Fibroblast of skin of left quadriceps (primary cell): ENCODE measurements around the gene EVPLL.
"Not testable (repeated sequence)": the region's sequence is repeated elsewhere in the genome, so short reads cannot be mapped to it uniquely, and the experiment has no call there.

Experiments used
- DNase-seq, 2 experiments: peaks; one replicate each; pipeline ENCODE4 v3.0.0-alpha.2; 2013; ENCODE audit warnings: low read depth in 2 of 2

Gene EVPLL

DNA sequence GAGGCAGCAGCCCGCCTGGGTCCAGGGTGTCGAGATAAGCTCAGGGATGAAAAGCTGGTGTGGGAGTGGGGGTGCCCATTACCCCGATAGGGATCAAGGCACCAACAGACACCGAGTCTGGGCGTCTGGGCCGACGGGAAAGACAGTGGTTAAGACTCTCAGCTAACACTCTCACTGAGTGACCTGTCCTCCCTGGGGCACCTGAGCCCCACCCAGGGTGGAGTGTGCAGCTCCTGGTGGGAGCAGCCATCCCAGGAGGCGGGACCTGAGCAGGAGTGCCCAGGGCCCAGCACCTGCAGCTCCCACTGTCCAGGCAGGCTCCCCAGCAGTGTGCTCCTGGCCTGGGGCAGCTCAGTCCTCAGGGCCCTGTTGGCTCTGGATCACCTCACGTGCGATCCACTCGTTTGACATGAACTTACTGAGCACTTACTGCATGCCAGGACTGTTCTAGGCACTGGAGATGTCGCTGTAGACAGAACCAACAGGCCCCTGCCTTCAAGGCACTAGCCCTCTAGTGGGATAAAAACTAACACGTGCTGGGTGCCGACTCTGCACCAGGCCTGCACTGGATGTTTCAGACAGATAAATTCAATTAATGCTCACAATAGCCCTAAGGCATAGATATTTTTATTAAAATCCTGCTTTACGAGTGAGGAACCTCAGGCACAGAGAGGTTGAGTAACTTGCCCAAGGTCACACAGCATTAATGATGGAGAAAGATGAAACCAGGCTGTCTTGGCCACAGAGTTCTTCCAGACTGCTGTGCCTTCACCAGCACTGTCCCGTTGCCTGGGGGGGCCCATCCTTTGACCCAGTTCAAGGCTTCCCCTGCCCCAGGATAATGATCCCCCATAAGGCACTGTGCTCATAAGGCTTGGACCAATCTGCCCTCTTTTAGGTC, 1.9 kb downstream of the EVPLL start:
- no peak for DNase-seq

DNA sequence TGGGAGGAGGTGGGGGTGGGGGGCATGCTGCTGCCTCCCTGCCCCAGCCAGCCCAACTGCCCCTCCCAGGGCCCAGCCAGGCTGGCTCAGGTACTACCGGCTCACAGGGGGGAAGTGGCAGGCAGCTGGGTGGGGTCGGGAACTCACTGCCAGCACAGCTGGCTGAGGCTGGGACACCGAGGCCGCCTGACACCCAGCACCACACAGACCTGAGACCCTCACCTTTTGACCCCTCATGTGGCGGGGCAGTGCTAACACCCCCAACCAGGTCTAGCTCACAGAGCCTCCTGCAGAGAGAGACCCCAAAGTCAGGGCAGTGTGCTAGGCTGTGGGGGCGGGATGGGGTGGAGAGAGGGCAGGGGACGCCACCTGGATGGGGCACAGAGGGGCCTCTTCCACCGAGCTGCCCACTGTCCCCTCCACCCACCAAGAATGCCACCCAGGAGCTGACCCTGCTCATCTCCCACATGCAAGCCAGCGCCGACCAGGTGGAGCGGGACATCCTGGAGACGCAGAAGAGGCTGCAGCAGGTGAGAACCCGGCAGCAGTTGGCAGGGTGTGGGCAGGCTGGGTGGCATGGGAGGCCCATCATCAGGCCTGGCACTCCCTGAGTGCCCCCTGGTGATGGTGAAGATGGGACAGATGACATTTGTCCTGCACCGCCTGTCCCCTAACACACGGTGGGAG, 3.0 kb downstream of the EVPLL start:
- no peak for DNase-seq

DNA sequence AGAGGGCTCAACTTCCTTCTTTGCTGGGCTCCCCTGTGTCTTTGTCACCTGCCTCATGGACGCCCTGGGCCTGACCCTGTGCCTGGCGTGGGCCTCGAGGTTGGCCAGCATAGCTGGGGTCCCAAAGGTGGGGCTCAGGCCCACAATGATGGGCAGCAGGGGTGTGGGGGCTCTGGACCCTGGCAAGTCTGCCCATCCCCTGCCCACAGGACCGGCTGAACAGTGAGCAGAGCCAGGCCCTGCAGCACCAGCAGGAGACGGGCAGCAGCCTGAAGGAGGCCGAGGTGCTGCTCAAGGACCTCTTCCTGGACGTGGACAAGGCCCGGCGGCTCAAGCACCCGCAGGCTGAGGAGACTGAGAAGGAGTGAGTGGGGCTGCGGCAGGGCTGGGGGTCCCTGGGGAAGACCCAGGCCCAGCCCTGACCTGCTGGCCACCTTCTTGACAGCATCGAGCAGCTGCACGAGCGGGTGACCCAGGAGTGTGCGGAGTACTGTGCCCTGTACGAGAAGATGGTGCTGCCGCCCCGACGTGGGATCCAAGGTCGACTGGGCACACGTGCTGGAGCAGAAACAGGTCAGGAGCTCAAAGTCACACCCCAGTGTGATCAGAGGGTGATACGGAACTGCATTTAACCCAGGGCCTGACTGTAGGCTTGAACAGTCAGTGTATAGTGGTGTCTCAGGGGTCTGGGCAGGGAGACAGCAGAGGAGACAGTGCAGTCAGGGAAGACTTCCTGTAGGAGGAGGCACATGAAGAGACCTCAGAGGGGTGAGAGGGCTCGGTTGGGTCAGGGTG, 3.8 kb downstream of the EVPLL start:
- no peak for DNase-seq

- DNase-seq, result no peak
These were observed 4.3 kb downstream of the EVPLL start for GRCh38 chr17:18381953-18382245.

DNA sequence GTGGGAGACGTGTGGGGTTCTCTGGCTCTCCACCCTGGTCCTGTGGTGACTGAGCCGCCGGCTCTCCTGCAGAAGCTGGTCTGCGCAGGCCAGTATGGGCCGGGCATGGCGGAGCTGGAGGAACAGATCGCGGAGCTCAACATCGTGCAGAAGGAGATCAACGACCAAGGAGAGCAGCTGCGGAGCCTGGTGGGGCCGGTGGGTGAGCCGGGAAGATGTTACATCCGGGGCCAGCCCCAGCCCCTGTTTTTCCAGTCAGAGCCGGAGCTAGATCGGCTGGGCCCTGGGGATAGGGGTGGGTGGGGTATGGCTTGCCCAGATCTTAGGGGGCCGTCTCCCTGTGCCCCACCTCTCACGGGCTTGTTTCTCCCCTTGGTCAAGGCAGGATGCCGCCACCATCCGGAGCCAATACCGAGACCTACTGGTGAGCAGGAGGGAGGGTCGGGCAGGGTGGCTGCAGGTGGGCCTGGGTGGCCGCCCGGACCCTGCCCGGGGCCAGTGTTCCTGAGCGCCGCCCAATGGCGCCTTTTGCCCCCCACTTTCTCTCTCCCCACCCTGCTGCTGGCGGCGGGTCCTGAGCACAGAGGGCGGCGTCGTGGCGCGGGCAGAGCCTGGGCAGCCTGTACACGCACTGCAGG, 5.0 kb downstream of the EVPLL start:
- no peak for DNase-seq

GRCh38 chr17:18383079-18383481, 5.5 kb downstream of the EVPLL start:
- not testable (repeated sequence) for DNase-seq

GRCh38 chr17:18384271-18384670, 6.7 kb downstream of the EVPLL start:
- not testable (repeated sequence) for DNase-seq

DNA sequence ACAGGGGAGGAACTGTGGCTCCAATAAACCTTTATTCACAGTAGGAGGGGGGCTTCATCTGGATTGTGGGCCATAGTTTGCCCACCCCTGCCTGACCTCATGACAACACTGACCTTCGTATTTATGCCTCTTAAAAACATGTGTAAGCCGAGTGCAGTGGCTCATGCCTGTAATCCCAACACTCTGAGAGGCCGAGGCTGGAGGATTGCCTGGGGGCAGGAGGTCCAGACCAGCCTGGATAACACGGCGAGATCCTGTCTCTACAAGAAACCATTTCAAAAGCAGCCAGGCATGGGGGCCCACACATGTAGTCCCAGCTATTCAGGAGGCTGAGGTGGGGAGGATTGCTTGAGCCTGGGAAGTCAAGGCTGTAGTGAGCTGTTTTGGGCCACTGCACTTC, 10.0 kb downstream of the EVPLL start:
- not testable (repeated sequence) for DNase-seq

GRCh38 chr17:18388266-18388665, 10.7 kb downstream of the EVPLL start:
- DNase-seq, result not testable (repeated sequence)

GRCh38 chr17:18388728-18389127, 11.2 kb downstream of the EVPLL start:
- not testable (repeated sequence) for DNase-seq

GRCh38 chr17:18401872-18402590, 24.5 kb downstream of the EVPLL start:
- DNase-seq, result not testable (repeated sequence)

DNA sequence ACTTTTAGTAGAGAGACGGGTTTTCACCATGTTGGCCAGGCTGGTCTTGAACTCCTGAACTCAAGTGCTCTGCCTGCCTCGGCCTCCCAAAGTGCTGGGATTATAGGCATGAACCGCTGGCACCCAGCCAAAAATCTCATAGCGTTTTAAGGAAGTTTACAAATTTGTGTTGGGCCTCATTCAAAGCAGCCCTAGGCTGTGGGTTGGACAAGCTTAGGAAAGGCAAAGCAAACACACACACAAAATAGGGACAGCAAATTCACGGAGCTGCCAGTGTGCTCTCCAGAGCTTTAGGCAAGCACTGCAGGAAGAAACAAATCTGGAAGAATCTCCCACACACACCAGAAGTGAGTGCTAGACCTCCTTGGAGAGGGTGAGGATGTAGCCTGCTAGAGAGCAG, 25.6 kb downstream of the EVPLL start:
- not testable (repeated sequence) for DNase-seq

DNA sequence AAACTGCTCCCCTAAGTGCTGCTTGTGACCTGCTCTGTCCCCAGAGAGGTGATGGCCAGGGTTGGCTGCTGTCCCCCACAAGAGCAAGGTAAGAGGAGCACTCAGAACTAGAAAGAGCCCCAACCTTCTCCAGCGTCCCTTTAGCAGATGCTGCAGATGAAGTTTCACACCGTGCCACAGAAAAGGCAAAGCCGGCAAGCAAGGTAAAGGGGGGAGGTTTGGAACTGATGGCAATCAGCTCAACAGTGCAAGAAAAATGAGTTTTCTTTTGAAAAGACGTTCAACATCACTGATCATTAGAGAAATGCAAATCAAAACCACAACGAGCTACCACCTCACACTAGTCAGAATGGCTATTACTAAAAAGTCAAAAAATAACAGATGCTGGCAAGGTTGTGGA, 26.0 kb downstream of the EVPLL start:
- not testable (repeated sequence) for DNase-seq

DNA sequence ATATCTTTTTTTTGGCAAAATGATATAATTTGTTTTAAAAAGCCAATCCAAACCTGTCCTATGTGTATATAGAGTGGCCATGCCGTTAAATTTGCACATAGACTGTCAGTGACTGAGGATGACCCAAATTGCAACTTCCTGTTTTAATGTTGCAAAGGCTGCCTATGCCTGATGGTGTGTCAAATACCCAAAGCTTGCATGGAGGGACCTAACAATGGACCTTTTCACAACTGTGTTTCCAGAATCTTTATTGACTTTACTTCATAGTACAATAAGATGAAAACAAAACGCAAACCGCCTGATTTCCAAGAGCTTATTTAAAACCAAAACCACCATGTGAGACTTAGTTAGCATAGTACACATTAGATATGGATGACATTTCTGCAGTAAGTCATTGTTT, 31.3 kb downstream of the EVPLL start:
- not testable (repeated sequence) for DNase-seq

- DNase-seq, result not testable (repeated sequence)
These were observed 31.7 kb downstream of the EVPLL start for GRCh38 chr17:18409321-18409720.

GRCh38 chr17:18410736-18411135, 33.2 kb downstream of the EVPLL start:
- not testable (repeated sequence) for DNase-seq

GRCh38 chr17:18411377-18411864, 33.8 kb downstream of the EVPLL start:
- peak; percentile 6 to 20 for DNase-seq

- not testable (repeated sequence) for DNase-seq
These were observed 34.5 kb downstream of the EVPLL start for GRCh38 chr17:18412001-18412538.

DNA sequence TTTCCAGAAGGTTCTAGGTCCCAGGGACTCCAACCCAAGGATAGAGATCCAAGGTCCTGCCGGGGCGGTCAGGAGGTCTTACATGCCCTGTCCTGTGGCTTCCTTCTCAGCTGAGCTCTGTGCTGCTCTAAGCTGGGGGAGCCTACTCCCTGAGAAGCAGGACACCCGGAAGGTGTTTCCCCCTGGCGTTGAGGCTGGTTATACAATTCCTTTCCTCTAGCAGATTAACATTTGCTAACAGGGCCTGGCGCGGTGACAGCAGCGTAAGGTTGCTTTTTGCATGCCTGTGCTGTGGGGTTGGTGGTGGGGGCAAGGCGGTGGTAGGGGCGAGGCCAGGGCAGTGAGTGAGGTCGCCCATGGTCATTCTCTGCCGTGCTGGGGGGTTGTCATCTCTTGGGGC, 43.9 kb downstream of the EVPLL start:
- DNase-seq, result not testable (repeated sequence)

DNA sequence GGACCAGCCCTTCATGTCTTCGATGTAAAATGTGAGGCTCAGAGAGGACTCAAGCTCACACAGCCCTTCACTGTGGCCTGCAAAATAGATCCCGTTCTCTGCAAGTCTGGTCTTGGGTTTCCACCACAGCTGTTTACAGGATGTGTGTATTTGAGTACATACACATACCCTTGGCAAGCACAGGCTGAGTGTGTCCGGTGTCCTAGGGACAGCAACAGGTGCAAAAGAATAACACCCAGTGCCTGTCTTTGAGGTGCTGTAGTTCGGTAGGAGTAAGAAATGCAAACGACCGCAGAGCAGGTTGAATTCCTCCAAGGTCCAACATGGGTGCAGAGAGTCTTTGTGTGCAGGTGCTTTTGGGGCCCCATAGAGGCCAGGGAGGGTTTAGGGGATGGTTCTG, 44.9 kb downstream of the EVPLL start:
- not testable (repeated sequence) for DNase-seq

- DNase-seq, result not testable (repeated sequence)
These were observed 45.4 kb downstream of the EVPLL start for GRCh38 chr17:18423015-18423414.
